K562 (cell line): ENCODE results near the gene ZNF213.

Experiments
- NFIC ChIP-seq: fragments of 450-650 bp; IDR thresholded peaks from 2 replicates; pipeline ENCODE4 v1.6.1; 2017; ENCODE audit warnings: mild to moderate bottlenecking, inconsistent platforms
- PHB ChIP-seq: fragments of 250-450 bp; sonication (Bioruptor Pico); IDR thresholded peaks from 2 replicates; pipeline ENCODE4 v1.5.0; 2021

GRCh38 chr16:3190949-3191353 lies 56.1 kb downstream of the ZNF213 start:
- TF ChIP-seq PHB (CRISPR knock-in tag) (no peak), NFIC (no peak)
